Activated T-helper 17 cell treated with anti-CD3 and anti-CD28 coated beads, Interleukin-2, amount 50 U/mL, for 72 hours (primary cell): ENCODE measurements around the gene GPR119. TPM values are rescaled to one million over a fixed set of nuclear protein-coding genes. Genes with fewer than 3 reads are reported as not detected.
"Not testable (repeated sequence)": the region's sequence is repeated elsewhere in the genome, so short reads cannot be mapped to it uniquely, and the experiment has no call there.

Source experiments
- ATAC-seq: fragments of 150-1000 bp; cut with Tn5 transposase; replicated peaks from 2 replicates; pipeline ENCODE4 v1.10.0; 2021; ENCODE audit warnings: mild to moderate bottlenecking, moderate library complexity
- H3K27ac Mint-ChIP-seq: one replicate; pipeline ENCODE4 v1.8.0; 2022; ENCODE audit warnings: mixed read lengths
- H3K27me3 Mint-ChIP-seq: one replicate; pipeline ENCODE4 v1.8.0; 2022; ENCODE audit warnings: mixed read lengths
- H3K36me3 Mint-ChIP-seq: one replicate; pipeline ENCODE4 v1.8.0; 2022; ENCODE audit warnings: low read depth, mild to moderate bottlenecking, mixed read lengths
- H3K4me1 Mint-ChIP-seq: one replicate; pipeline ENCODE4 v1.8.0; 2022; ENCODE audit warnings: mixed read lengths
- H3K4me3 Mint-ChIP-seq: one replicate; pipeline ENCODE4 v1.8.0; 2022; ENCODE audit warnings: mild to moderate bottlenecking, mixed read lengths
- H3K9me3 Mint-ChIP-seq: one replicate; pipeline ENCODE4 v1.8.0; 2022; ENCODE audit warnings: mixed read lengths
- total RNA-seq, 2 donors: library from RNA; stranded (reverse); gene quantifications; one replicate each; pipeline ENCODE4 v1.2.3, GENCODE V29; 2022

The GPR119 gene
- total RNA-seq, 2 donors from 2014 or later, result not detected

- no peak overlapping the region for H3K4me3 Mint-ChIP-seq
- H3K4me1 Mint-ChIP-seq, result no peaks in the 10 kb centered on the region
- no peak for ATAC-seq
- H3K9me3 Mint-ChIP-seq, result no peaks in the 10 kb centered on the region
- no peaks in the 10 kb centered on the region for H3K36me3 Mint-ChIP-seq
- H3K27ac Mint-ChIP-seq, result no peak overlapping the region
- no peaks in the 10 kb centered on the region for H3K27me3 Mint-ChIP-seq
Observed at GRCh38 chrX:130378024-130378669, 7.3 kb downstream of the GPR119 start.

GRCh38 chrX:130376077-130376476 lies 9.4 kb downstream of the GPR119 start:
- ATAC-seq, result no peak
- Mint-ChIP-seq H3K27me3 (no peaks in the 10 kb centered on the region), H3K9me3 (no peaks in the 10 kb centered on the region), H3K4me3 (no peak overlapping the region), H3K27ac (no peak overlapping the region), H3K36me3 (peaks cover 11% of the 10 kb centered on the region), H3K4me1 (no peaks in the 10 kb centered on the region)

- H3K27me3 Mint-ChIP-seq, H3K4me1 Mint-ChIP-seq, ATAC-seq, H3K27ac Mint-ChIP-seq, H3K9me3 Mint-ChIP-seq, H3K4me3 Mint-ChIP-seq: not testable (repeated sequence)
- peaks cover 40% of the 10 kb centered on the region for H3K36me3 Mint-ChIP-seq
Observed at GRCh38 chrX:130352050-130352449, 33.4 kb downstream of the GPR119 start.

GRCh38 chrX:130351567-130351966 lies 33.9 kb downstream of the GPR119 start:
- Mint-ChIP-seq H3K4me3 (no peak overlapping the region), H3K27me3 (no peaks in the 10 kb centered on the region), H3K4me1 (peaks cover under 1% of the 10 kb centered on the region), H3K27ac (no peak overlapping the region), H3K9me3 (no peaks in the 10 kb centered on the region), H3K36me3 (peaks cover 40% of the 10 kb centered on the region)
- no peak for ATAC-seq

- Mint-ChIP-seq H3K4me3 (no peak overlapping the region), H3K9me3 (no peaks in the 10 kb centered on the region), H3K4me1 (no peaks in the 10 kb centered on the region), H3K36me3 (peaks cover 23% of the 10 kb centered on the region), H3K27ac (no peak overlapping the region), H3K27me3 (no peaks in the 10 kb centered on the region)
- ATAC-seq, result no peak
Observed at GRCh38 chrX:130347321-130347720, 38.2 kb downstream of the GPR119 start.

- Mint-ChIP-seq H3K27ac (no peak overlapping the region), H3K9me3 (no peaks in the 10 kb centered on the region), H3K27me3 (no peaks in the 10 kb centered on the region), H3K4me3 (no peak overlapping the region), H3K36me3 (no peaks in the 10 kb centered on the region), H3K4me1 (peaks cover 7% of the 10 kb centered on the region)
- ATAC-seq, result no peak
Observed at GRCh38 chrX:130343411-130343810, 42.1 kb downstream of the GPR119 start.

GRCh38 chrX:130340271-130340670 lies 45.2 kb downstream of the GPR119 start:
- no peaks in the 10 kb centered on the region for H3K36me3 Mint-ChIP-seq
- peak overlapping the region; percentile 94 for H3K4me3 Mint-ChIP-seq
- H3K9me3 Mint-ChIP-seq, result no peaks in the 10 kb centered on the region
- H3K27me3 Mint-ChIP-seq, result no peaks in the 10 kb centered on the region
- ATAC-seq, result no peak
- H3K4me1 Mint-ChIP-seq, result peaks cover 7% of the 10 kb centered on the region
- peak overlapping the region; percentile 92 for H3K27ac Mint-ChIP-seq

- Mint-ChIP-seq H3K27ac (peak within 1 kb of the TSS; percentile 92), H3K4me3 (peak within 1 kb of the TSS; percentile 94), H3K27me3 (no peaks in the 10 kb centered on the region), H3K4me1 (peaks cover 7% of the 10 kb centered on the region), H3K36me3 (no peaks in the 10 kb centered on the region), H3K9me3 (no peaks in the 10 kb centered on the region)
- ATAC-seq, result peak; percentile 95
Observed at GRCh38 chrX:130339408-130340222, 45.9 kb downstream of the GPR119 start, which contains the start of gene SLC25A14. Gene SLC25A14 (plus strand): TSS chrX:130339919. CDS start chrX:130340279, 360 bp downstream.

- not testable (repeated sequence) for H3K9me3 Mint-ChIP-seq, ATAC-seq, H3K27me3 Mint-ChIP-seq, H3K36me3 Mint-ChIP-seq, H3K4me1 Mint-ChIP-seq
- H3K27ac Mint-ChIP-seq, result peak overlapping the region; percentile 92
- peak overlapping the region; percentile 94 for H3K4me3 Mint-ChIP-seq
Observed at GRCh38 chrX:130338869-130339268, 46.6 kb downstream of the GPR119 start.

GRCh38 chrX:130336531-130336930 lies 48.9 kb downstream of the GPR119 start:
- Mint-ChIP-seq H3K9me3 (no peaks in the 10 kb centered on the region), H3K27ac (no peak overlapping the region), H3K4me1 (peaks cover 7% of the 10 kb centered on the region), H3K27me3 (peaks cover 3% of the 10 kb centered on the region), H3K4me3 (no peak overlapping the region), H3K36me3 (no peaks in the 10 kb centered on the region)
- ATAC-seq, result no peak

Other genes starting within 250 kb of the GPR119 start
- gene AIFM1, start 219.8 kb downstream of the GPR119 start, total RNA-seq, result 10 to 100 TPM; 25.4 to 67.3 TPM
- 10 to 100 TPM; 34.6 to 36.1 TPM for gene RAB33A, start 213.7 kb downstream of the GPR119 start, total RNA-seq
- 1 to 10 TPM; 4.8 to 8.2 TPM for gene ZNF280C, start 116.8 kb downstream of the GPR119 start, total RNA-seq
- 10 to 100 TPM; 11.6 to 15.7 TPM for gene SLC25A14, start 45.8 kb downstream of the GPR119 start, total RNA-seq
- gene RBMX2, start 16.3 kb upstream of the GPR119 start, total RNA-seq, result 10 to 100 TPM; 24.1 to 25.2 TPM